OCI-M2 (cell line): ENCODE data around the gene CGN.

Experiments used
- DNase-seq: peaks from one replicate; lab custom pipeline; 2025; ENCODE audit not compliant: unreplicated experiment; lab: John Stamatoyannopoulos, UW

CGN gene

GRCh38 chr1:151510957-151511635, at the start of gene CGN:
Gene CGN (plus strand): TSS chr1:151511387. CDS start chr1:151518520, 7,133 bp downstream.
- DNase-seq, result no peak

- DNase-seq, result no peak
These were observed 49.5 kb upstream of the CGN start for GRCh38 chr1:151461694-151462093.

GRCh38 chr1:151465026-151465425, 46.2 kb upstream of the CGN start:
- no peak for DNase-seq

- no peak for DNase-seq
These were observed 38.1 kb upstream of the CGN start for GRCh38 chr1:151472856-151473731.

GRCh38 chr1:151474745-151475144, 36.4 kb upstream of the CGN start:
- no peak for DNase-seq

GRCh38 chr1:151475175-151475574, 36.0 kb upstream of the CGN start:
- no peak for DNase-seq

- DNase-seq, result no peak
These were observed 35.1 kb upstream of the CGN start for GRCh38 chr1:151476083-151476482.

GRCh38 chr1:151477066-151477465, 34.1 kb upstream of the CGN start:
- no peak for DNase-seq

- no peak for DNase-seq
These were observed 32.9 kb upstream of the CGN start for GRCh38 chr1:151478140-151478812.

GRCh38 chr1:151478923-151479322, 32.3 kb upstream of the CGN start:
- no peak for DNase-seq

- DNase-seq, result no peak
These were observed 31.7 kb upstream of the CGN start for GRCh38 chr1:151479462-151479861.

GRCh38 chr1:151482017-151482416, 29.2 kb upstream of the CGN start:
- no peak for DNase-seq

GRCh38 chr1:151485685-151486255, 25.4 kb upstream of the CGN start:
- no peak for DNase-seq

- no peak for DNase-seq
These were observed 24.6 kb upstream of the CGN start for GRCh38 chr1:151486557-151486956.

- DNase-seq, result no peak
These were observed 19.5 kb upstream of the CGN start for GRCh38 chr1:151491641-151492040.

GRCh38 chr1:151492120-151492519, 19.1 kb upstream of the CGN start:
- no peak for DNase-seq

GRCh38 chr1:151493042-151493441, 18.1 kb upstream of the CGN start:
- DNase-seq, result no peak

GRCh38 chr1:151494741-151495281, 16.4 kb upstream of the CGN start:
- no peak for DNase-seq

- DNase-seq, result no peak
These were observed 15.9 kb upstream of the CGN start for GRCh38 chr1:151495316-151495715.

- DNase-seq, result no peak
These were observed 11.8 kb upstream of the CGN start for GRCh38 chr1:151499365-151499764.

- DNase-seq, result no peak
These were observed 11.3 kb upstream of the CGN start for GRCh38 chr1:151499930-151500329.
